GM12873 (cell line): ENCODE measurements around the gene PPP1R12B.
A peak's percentile ranks its signal among the peaks of the same experiment; 100 is the strongest.

Source experiments
- TF ChIP-seq, protein P1 (sequence below): IDR thresholded peaks from 2 replicates; pipeline ENCODE4 v1.5.1; 2012; ENCODE audit warnings: low read depth, mild to moderate bottlenecking, moderate library complexity, low read length, control low read depth; ENCODE audit not compliant: insufficient read depth; ENCODE audit errors: missing control alignments

Gene PPP1R12B

DNA sequence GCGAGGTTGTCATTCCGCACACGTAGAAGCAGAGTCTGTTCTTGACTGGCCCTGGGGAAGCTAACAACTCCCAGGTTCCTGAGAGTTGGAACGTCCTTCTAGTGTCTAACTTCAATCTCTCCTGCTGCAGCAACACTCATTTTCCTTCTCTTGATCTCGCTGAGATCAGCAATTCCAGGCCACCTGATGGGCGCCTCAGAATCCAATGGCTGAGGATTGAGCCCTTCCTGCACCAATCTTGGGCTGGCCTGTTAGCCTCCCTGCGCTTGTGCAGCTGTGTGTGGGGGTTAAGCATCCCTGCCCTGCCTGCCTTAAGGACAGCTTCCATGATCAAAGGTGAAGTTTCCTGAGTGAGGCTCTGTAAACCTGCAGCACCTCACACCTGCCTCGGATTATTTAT lies 273.9 kb downstream of the PPP1R12B start:
- TF ChIP-seq, protein P1, sequence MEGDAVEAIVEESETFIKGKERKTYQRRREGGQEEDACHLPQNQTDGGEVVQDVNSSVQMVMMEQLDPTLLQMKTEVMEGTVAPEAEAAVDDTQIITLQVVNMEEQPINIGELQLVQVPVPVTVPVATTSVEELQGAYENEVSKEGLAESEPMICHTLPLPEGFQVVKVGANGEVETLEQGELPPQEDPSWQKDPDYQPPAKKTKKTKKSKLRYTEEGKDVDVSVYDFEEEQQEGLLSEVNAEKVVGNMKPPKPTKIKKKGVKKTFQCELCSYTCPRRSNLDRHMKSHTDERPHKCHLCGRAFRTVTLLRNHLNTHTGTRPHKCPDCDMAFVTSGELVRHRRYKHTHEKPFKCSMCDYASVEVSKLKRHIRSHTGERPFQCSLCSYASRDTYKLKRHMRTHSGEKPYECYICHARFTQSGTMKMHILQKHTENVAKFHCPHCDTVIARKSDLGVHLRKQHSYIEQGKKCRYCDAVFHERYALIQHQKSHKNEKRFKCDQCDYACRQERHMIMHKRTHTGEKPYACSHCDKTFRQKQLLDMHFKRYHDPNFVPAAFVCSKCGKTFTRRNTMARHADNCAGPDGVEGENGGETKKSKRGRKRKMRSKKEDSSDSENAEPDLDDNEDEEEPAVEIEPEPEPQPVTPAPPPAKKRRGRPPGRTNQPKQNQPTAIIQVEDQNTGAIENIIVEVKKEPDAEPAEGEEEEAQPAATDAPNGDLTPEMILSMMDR: no peak

DNA sequence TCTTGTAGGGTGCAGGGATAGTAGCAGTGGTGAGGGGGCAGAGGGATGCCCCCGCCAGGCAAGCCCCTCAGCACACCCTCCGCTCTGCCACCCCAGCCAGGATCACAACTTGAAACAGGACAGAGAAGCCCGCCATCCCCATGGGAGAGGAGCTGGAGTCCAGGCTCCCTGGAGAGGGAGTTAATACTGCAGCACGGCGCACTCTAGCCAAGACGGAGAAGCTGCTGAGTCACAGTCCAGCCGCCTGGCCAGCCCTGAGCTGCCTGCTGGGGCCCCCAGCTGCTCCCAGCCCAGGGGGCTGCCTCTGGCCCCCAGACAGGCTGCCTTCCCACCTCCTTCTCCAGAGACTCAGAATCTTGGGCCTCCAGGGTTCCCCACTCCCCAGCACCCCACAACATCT lies 274.6 kb downstream of the PPP1R12B start:
- TF ChIP-seq, protein P1: no peak

DNA sequence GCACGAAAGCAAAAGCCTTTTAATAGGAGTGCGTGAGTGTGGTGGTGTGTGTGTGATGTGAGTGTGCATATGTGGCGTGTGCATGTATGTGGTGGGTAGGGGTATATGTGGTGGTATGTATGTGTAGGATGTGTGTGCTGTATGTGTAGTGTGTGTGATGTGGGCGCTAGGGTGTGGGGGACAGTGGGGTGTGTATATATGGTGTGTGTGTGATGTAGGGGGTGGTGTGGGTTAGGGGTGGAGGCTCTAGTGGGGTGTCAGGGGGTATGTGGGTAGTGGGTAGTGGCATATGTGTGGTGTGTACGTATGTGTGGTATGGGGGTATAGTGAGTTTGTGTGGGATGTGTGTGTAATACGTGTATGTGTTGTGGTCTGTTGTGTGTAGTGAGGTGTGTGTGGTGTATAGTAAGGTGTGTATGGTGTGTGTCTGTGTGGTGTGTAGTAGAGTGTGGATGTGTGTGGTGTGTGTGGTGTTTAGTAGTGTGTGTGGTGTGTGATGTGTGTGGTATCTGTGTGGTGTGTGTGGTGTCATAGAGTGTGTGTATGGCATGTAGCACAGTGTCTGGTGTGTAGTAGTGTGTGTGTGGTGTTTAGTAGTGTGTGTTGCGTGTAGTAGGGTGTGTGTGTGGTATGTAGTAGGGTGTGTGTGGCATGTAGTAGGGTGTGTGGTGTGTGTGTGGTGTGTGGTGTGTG lies 275.7 kb downstream of the PPP1R12B start:
- TF ChIP-seq, protein P1: no peak

DNA sequence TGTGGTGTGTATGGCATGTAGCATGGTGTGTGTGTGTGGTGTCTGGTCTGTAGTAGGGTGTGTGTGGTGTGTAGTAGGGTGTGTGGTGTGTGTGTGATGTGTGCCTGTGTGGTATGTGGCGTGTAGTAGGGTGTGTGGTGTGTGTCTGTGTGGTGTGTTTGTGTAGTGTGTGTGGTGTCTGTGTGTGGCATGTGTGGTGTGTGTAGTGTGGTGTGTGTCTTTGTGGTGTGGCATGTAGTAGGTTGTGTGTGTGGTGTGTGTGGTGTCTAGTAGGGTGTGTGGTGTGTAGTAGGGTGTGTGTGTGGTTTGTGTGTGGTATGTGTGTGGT lies 276.2 kb downstream of the PPP1R12B start:
- TF ChIP-seq, protein P1: no peak

DNA sequence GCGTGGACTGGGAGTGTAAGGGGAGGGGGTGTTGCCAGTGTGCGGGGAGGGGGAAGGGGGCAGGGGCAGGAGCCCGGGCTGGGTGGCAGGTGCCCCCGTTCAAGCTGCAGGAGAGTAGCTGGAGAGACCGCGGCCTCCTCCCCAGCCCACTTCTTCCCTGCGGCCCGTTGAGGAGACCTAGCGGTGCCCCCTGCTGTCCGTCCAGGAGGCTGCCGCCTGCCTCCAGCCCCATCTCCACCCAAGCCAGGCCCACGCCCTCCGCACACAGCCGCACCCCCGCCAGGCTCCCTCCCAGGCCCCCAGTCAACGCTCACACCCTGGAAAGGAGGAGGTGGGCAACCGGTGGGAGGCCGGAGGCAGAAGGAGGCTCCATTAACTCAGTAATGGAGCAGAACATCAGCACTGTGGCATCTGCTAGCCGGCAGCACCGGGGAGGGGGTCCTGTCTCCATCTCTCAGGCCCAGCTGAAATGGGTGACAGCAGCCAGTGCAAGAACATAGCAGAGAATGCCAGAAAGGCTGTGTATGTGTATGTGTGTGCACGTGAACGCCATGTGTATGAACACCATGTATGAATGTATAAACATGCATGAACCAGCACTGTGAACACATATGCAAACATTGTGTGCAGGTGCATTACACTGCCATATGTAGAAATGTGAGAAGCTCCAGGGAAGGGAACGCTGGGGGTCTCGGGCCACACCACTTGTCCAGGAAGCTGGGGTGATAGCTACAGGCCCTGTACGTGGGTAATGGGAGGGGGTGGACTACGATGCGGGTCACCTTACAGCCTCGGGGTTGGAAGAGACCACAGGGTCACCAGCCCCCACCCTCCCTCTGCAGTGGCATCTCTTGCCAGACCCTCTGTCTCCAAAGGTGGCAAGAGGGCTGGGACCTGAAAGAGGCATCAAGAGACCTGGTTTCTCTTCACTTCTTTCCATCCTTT lies 277.2 kb downstream of the PPP1R12B start:
- TF ChIP-seq, protein P1: peak; percentile 80

DNA sequence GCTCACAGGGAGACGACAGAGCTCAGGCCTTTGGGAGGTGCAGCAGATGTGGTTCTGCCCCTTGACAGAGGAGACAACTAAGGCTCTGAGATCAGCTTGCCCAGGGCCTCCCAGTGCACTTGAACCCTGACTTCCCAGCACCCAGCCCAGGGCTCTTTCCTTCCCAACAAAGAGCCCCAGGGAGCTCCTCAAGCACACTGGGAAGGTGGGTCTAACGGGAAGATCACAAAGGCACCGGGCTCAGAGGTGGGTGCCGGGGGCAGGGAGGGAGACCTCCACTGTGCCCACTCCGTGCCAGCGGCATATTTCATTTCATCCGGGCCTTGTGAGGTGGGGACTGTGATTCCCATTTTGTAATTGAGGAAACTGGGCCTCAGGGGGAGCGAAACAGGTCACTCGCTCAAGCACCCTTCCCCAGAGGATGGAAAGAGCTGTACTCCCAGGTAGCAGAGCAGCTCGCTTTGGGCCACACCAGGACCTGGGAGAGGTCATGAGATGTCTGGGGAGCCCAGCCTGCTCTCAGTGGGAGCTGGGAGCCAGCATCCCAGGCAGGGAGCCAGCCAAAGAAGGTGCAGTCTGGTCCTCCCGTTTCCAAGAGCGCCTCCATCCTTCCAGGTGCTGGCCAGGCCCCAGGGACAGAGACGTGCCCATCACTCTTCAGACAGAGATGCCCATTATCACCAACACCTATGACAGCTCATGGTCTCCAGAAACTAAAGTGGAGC lies 279.5 kb downstream of the PPP1R12B start:
- TF ChIP-seq, protein P1: no peak
